GM23338 (cell line): ENCODE measurements around the gene COL4A6. TPM values are rescaled to one million over a fixed set of nuclear protein-coding genes. Genes with fewer than 3 reads are reported as not detected.

Source experiments
- ATAC-seq: fragments of 200-7000 bp; cut with Tn5 transposase; 3 replicates; pipeline ENCODE4 v1.9.1; 2020
- DNase-seq: peaks from one replicate; pipeline ENCODE4 v3.0.0-alpha.2; 2015; ENCODE audit warnings: low spot score
- H2AFZ ChIP-seq: fragments of 200-600 bp; sonication (generic); 2 replicates; pipeline ENCODE4 v1.8.0; 2016; ENCODE audit warnings: antibody characterized with exemption, mild to moderate bottlenecking, moderate library complexity
- H3F3A ChIP-seq: fragments of 200-600 bp; sonication (generic); replicated peaks from 2 replicates; pipeline ENCODE4 v1.8.0; 2017; ENCODE audit warnings: antibody characterized with exemption, mixed run types, low read depth
- H3K27ac ChIP-seq: fragments of 200-600 bp; sonication (generic); 2 replicates; pipeline ENCODE4 v1.6.1; 2016; ENCODE audit warnings: low read depth
- H3K27me3 ChIP-seq: fragments of 200-600 bp; sonication (generic); 2 replicates; pipeline ENCODE4 v1.8.0; 2016; ENCODE audit warnings: mild to moderate bottlenecking, mixed run types, moderate library complexity; ENCODE audit not compliant: insufficient read depth
- H3K36me3 ChIP-seq: fragments of 200-600 bp; sonication (generic); 2 replicates; pipeline ENCODE4 v1.8.0; 2016; ENCODE audit warnings: mild to moderate bottlenecking; ENCODE audit not compliant: insufficient read depth
- H3K4me1 ChIP-seq: fragments of 200-600 bp; sonication (generic); 2 replicates; pipeline ENCODE4 v1.8.0; 2016; ENCODE audit warnings: mild to moderate bottlenecking, moderate library complexity; ENCODE audit not compliant: insufficient read depth
- H3K4me2 ChIP-seq: fragments of 200-600 bp; sonication (generic); 2 replicates; pipeline ENCODE4 v1.7.1; 2017; ENCODE audit warnings: mixed run types
- H3K4me3 ChIP-seq: fragments of 200-600 bp; sonication (generic); 2 replicates; pipeline ENCODE4 v1.6.1; 2016; ENCODE audit warnings: mixed run types
- H3K79me2 ChIP-seq: fragments of 200-600 bp; sonication (generic); replicated peaks from 2 replicates; pipeline ENCODE4 v1.8.0; 2017; ENCODE audit warnings: mild to moderate bottlenecking; ENCODE audit not compliant: insufficient read depth
- H3K9me2 ChIP-seq: fragments of 200-600 bp; sonication (generic); 2 replicates; pipeline ENCODE4 v1.8.0; 2017; ENCODE audit not compliant: insufficient read depth
- H4K20me1 ChIP-seq: fragments of 200-600 bp; sonication (generic); replicated peaks from 2 replicates; pipeline ENCODE4 v1.8.0; 2017; ENCODE audit warnings: mild to moderate bottlenecking; ENCODE audit not compliant: insufficient read depth
- H3K27ac Mint-ChIP-seq: 2 replicates; pipeline ENCODE4 v1.8.0; 2020; ENCODE audit warnings: inconsistent platforms, mild to moderate bottlenecking, moderate library complexity, mixed read lengths
- H3K27me3 Mint-ChIP-seq: 3 replicates; pipeline ENCODE4 v1.8.0; 2022; ENCODE audit warnings: low read depth, mild to moderate bottlenecking, moderate library complexity, mixed read lengths, inconsistent platforms; ENCODE audit not compliant: insufficient read depth, poor library complexity
- H3K36me3 Mint-ChIP-seq: 3 replicates; pipeline ENCODE4 v1.8.0; 2021; ENCODE audit warnings: low read depth, mild to moderate bottlenecking, inconsistent platforms, moderate library complexity, mixed read lengths
- H3K4me1 Mint-ChIP-seq: 3 replicates; pipeline ENCODE4 v1.8.0; 2020; ENCODE audit warnings: mild to moderate bottlenecking, inconsistent platforms, mixed read lengths
- H3K4me3 Mint-ChIP-seq: 3 replicates; pipeline ENCODE4 v1.8.0; 2021; ENCODE audit warnings: moderate library complexity, mild to moderate bottlenecking, inconsistent platforms, mixed read lengths
- H3K9me3 Mint-ChIP-seq: 3 replicates; pipeline ENCODE4 v1.8.0; 2020; ENCODE audit warnings: moderate library complexity, mild to moderate bottlenecking, inconsistent platforms, mixed read lengths
- CREB1 ChIP-seq: fragments of 250-450 bp; sonication (Bioruptor Pico); IDR thresholded peaks from 2 replicates; pipeline ENCODE4 v1.5.0; 2020; ENCODE audit warnings: low read depth, mild to moderate bottlenecking, moderate library complexity
- ETS1 ChIP-seq: IDR thresholded peaks from 2 replicates; pipeline ENCODE4 v1.6.1; 2016; ENCODE audit warnings: antibody characterized with exemption
- EZH2phosphoT487 ChIP-seq: fragments of 200-600 bp; sonication (generic); IDR thresholded peaks from one replicate; pipeline ENCODE4 v1.8.1; 2018; ENCODE audit warnings: antibody characterized with exemption; ENCODE audit not compliant: unreplicated experiment
- JUNB ChIP-seq: IDR thresholded peaks from one replicate; pipeline ENCODE4 v1.6.1; 2016; ENCODE audit warnings: antibody characterized with exemption; ENCODE audit not compliant: unreplicated experiment
- NANOG ChIP-seq: IDR thresholded peaks from 2 replicates; pipeline ENCODE4 v1.6.1; 2016; ENCODE audit warnings: antibody characterized with exemption, borderline replicate concordance
- REST ChIP-seq: IDR thresholded peaks from one replicate; pipeline ENCODE4 v1.6.1; 2018; ENCODE audit warnings: antibody characterized with exemption; ENCODE audit not compliant: unreplicated experiment
- ZNF331 ChIP-seq: fragments of 250-450 bp; sonication (Bioruptor Pico); IDR thresholded peaks from 2 replicates; pipeline ENCODE4 v1.5.0; 2020; ENCODE audit warnings: low read depth, mild to moderate bottlenecking, moderate library complexity
- ZNF462 ChIP-seq: fragments of 250-450 bp; sonication (Bioruptor Pico); IDR thresholded peaks from 2 replicates; pipeline ENCODE4 v1.5.0; 2020; ENCODE audit warnings: mild to moderate bottlenecking, moderate library complexity
- polyA plus RNA-seq: library from polyadenylated mRNA; unstranded; fragments of >200 nt; fragmentation: Nextera tagmentation; extraction: Ambion mirVana; gene quantifications from 2 replicates; pipeline ENCODE4 v1.2.1, GENCODE V29; 2016
- total RNA-seq: library from RNA; depleted of rRNA; stranded (reverse); fragments of >200 nt; shearing (Covaris generic); gene quantifications from 2 replicates; pipeline ENCODE4 v1.2.3, GENCODE V29; 2014

COL4A6 gene
- total and polyA plus RNA-seq, 2 experiments from 2014 or later, result 4.1 to 15.2 TPM

GRCh38 chrX:108267557-108267956, 170.7 kb downstream of the COL4A6 start:
- no peak overlapping the region for H3K4me3 Mint-ChIP-seq
- no peak for ATAC-seq
- no peaks in the 10 kb centered on the region; the same call in 2 of the 3 replicates for H3K9me3 Mint-ChIP-seq
- no peaks in the 10 kb centered on the region for H3K79me2 ChIP-seq
- TF ChIP-seq REST (no peak), JUNB (no peak), ETS1 (no peak), CREB1 (CRISPR knock-in tag) (no peak), NANOG (no peak), ZNF331 (CRISPR knock-in tag) (no peak), EZH2phosphoT487 (no peak), ZNF462 (CRISPR knock-in tag) (no peak)
- H3K4me1 ChIP-seq, result no peaks in the 10 kb centered on the region
- H3K27me3 ChIP-seq, result no peaks in the 10 kb centered on the region
- no peak overlapping the region for H3K27ac ChIP-seq
- no peaks in the 10 kb centered on the region; the same call in 2 of the 3 replicates for H3K36me3 Mint-ChIP-seq
- no peak overlapping the region for H3K4me3 ChIP-seq
- no peaks in the 10 kb centered on the region for H3K9me2 ChIP-seq
- H2AFZ ChIP-seq, result no peak overlapping the region
- H3K27ac Mint-ChIP-seq, result no peak overlapping the region
- H4K20me1 ChIP-seq, result no peaks in the 10 kb centered on the region
- no peak overlapping the region for H3K4me2 ChIP-seq
- H3F3A ChIP-seq, result no peaks in the 10 kb centered on the region
- no peaks in the 10 kb centered on the region; the same call in 2 of the 3 replicates for H3K4me1 Mint-ChIP-seq
- no peaks in the 10 kb centered on the region for H3K36me3 ChIP-seq
- H3K27me3 Mint-ChIP-seq, result no peaks in the 10 kb centered on the region
- DNase-seq, result no peak
